ENCODE data around the gene ERP44.

- TF ChIP-seq CTCF (IDR thresholded peaks at IDR 0.05) (no peak), POLR2A (IDR thresholded peaks at IDR 0.05) (no peak)
Observed at GRCh38 chr9:100131216-100131615, 32.4 kb upstream of the ERP44 start.
